PFSK-1 (cell line): ENCODE measurements around the gene FRK.

Experiments
- FOXP2 ChIP-seq: optimal IDR thresholded peaks from 2 replicates; pipeline ENCODE3; 2011; ENCODE audit warnings: borderline replicate concordance, control low read depth, inconsistent platforms; ENCODE audit not compliant: insufficient read depth; ENCODE audit errors: extremely low read length, extremely low read depth
- POLR2AphosphoS5 ChIP-seq: IDR thresholded peaks from 2 replicates; pipeline ENCODE4 v1.6.1; 2012; ENCODE audit warnings: low read depth, mild to moderate bottlenecking, control low read depth, low read length, moderate library complexity
- SIN3A ChIP-seq: IDR thresholded peaks from 2 replicates; pipeline ENCODE4 v1.6.1; 2012; ENCODE audit warnings: mild to moderate bottlenecking, low read length, moderate library complexity, borderline replicate concordance; ENCODE audit not compliant: insufficient read depth
- TAF1 ChIP-seq: IDR thresholded peaks from 2 replicates; pipeline ENCODE4 v1.6.1; 2012; ENCODE audit warnings: low read length, control low read depth, borderline replicate concordance; ENCODE audit not compliant: insufficient read depth
- TF ChIP-seq, protein P1 (sequence below), 2 experiments: IDR thresholded peaks; 2 replicates each; pipeline versions ENCODE4 v1.6.1 to v1.8.0; 2011 to 2012; ENCODE audit warnings: low read depth in 2 of 2, low read length in 2 of 2, control low read depth in 1 of 2, inconsistent platforms in 1 of 2, mild to moderate bottlenecking in 1 of 2, moderate library complexity in 1 of 2; ENCODE audit not compliant: insufficient read depth in 1 of 2

Gene FRK

DNA sequence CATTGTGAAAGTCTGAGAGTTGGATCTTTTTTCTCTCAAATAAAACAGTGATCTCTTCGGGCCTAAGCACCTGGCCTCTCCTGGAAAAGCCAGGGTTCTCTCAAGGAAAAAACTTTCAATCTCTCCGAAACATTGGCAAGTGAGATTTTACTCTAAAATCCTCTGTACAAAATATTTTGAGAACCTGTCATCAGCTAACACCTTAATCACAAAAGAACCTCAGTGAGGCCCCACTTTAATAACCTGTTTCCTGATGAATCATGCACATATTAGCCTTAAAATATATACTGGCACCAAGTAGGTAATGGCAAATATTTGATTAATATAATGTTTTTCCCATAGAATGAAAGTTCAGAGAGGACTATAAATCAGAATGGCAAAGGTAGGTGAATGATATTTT is 177.9 kb downstream of the FRK start:
- TF ChIP-seq SIN3A: no peak

DNA sequence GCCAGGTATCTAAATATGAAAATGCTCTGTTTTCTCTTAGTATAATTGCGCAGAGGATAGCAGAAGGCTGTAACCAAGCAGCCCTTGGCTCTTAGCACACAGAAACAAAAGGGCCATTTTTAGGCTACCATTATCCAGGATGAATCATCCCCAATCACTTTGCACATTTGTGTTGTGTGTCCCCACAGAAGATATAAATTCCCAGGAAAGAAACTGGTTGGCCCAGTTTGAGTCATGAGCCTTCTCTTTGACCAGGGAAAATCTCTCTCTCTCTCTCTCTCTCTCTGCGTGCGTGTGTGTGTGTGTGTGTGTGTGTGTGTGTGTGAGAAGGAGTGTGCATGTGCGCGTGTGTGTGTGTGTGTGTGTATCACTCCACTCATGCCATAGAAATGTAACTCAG is 178.5 kb downstream of the FRK start:
- TF ChIP-seq, protein P1, sequence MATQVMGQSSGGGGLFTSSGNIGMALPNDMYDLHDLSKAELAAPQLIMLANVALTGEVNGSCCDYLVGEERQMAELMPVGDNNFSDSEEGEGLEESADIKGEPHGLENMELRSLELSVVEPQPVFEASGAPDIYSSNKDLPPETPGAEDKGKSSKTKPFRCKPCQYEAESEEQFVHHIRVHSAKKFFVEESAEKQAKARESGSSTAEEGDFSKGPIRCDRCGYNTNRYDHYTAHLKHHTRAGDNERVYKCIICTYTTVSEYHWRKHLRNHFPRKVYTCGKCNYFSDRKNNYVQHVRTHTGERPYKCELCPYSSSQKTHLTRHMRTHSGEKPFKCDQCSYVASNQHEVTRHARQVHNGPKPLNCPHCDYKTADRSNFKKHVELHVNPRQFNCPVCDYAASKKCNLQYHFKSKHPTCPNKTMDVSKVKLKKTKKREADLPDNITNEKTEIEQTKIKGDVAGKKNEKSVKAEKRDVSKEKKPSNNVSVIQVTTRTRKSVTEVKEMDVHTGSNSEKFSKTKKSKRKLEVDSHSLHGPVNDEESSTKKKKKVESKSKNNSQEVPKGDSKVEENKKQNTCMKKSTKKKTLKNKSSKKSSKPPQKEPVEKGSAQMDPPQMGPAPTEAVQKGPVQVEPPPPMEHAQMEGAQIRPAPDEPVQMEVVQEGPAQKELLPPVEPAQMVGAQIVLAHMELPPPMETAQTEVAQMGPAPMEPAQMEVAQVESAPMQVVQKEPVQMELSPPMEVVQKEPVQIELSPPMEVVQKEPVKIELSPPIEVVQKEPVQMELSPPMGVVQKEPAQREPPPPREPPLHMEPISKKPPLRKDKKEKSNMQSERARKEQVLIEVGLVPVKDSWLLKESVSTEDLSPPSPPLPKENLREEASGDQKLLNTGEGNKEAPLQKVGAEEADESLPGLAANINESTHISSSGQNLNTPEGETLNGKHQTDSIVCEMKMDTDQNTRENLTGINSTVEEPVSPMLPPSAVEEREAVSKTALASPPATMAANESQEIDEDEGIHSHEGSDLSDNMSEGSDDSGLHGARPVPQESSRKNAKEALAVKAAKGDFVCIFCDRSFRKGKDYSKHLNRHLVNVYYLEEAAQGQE (IDR thresholded peaks at IDR 0.05; ENCODE audit: insufficient read depth in 1 of 2, low read depth in 2 of 2, low read length in 2 of 2): no peak
- TF ChIP-seq TAF1 (no peak), SIN3A (no peak), POLR2AphosphoS5 (no peak), FOXP2 (no peak)
